HG02840 (cell line): Measurements from ENCODE around the gene PARD3B.

ENCODE experiments used
- ATAC-seq: cut with Tn5 transposase; IDR thresholded peaks from one replicate; pipeline ENCODE4 v1.9.1; 2021; ENCODE audit warnings: mild to moderate bottlenecking, moderate library complexity, moderate number of reproducible peaks; ENCODE audit not compliant: unreplicated experiment, low FRiP score

The PARD3B gene

DNA sequence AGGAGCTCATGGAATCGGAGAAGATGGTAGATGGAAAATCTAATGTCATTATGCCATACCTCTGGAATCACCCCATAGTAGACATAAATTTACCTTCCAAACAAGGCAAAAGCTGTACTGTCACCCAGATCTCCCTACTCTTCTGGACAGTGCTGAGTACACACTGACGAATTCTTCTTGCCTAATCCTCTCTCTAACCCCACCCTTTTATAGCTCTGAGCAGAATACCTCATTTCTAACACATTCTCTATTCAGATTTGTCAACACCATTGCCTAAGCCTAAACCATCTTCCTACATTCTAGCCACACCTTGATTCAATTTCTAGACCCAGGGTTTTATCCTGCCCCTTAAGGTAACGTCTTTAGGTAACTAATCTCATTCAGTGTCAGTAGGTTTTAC lies 816.0 kb downstream of the PARD3B start:
- no peak for ATAC-seq

DNA sequence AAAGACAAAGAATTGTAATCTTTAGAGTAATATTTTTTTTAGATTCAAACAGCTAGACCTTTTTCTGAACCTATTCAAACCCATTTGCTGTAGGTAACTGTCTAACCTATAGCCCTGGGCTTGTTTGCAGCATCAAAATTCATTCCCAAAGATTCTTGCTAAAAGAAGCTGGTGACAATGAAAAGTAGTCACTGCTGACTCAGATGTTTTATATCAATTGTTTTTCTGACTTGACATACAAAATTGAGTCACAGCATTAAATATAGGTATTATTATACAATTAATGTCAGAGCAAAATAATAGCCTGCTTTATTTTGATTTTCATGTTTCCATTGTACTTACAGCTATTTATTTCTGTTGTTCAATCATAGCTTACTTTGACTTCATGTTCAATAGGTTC lies 816.7 kb downstream of the PARD3B start:
- no peak for ATAC-seq

DNA sequence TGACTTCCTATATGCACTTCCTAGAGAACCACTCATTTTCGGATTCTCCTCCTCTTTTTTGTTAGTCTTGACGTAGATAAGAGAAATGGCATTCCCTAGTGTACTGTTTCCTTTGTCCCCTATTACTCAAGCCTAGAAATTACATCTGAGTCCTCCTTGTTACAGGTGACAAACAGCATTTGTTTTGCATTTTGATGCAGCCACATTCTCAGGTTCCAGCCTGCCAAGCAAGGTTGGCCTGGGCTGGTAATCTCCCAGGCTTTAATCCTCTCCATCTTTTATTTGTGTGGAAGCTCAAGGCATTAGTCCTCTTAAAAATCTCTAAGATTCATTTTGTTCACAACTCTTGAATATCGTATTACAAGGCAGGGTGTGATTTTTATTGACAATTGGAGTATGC lies 819.0 kb downstream of the PARD3B start:
- no peak for ATAC-seq

DNA sequence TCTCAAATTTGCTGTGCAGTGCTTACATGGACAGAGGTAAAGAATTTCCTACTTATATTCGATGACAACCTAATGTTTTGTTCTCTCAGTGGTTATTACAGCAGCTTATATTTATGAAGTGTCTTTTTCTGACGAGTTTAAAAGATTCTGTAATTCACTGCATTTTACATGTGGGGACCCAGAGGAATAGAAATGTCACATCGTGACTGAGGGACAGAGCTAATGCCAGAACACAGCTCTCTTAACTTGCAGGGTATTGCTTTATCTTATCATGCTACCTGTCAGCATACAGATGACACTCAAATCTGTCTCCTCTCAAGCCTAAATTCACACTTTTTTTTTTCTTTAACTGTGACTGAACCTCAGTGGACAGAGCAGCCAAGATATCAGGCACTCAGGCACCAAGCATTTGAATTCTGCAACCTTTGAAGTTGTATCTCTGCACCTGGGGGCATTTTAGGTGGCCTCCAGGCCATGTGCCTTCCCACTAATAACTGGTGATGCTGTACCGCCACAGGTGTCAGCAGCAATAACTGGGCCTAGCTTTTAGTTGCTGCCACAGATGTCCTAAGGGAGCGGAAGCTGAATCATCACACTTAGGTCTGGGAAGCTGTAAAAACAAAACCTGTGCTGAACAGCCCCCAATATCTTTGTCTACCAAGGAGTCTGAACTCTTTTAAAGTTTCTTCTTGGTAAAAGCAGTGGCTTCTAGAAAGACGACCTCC lies 821.2 kb downstream of the PARD3B start:
- ATAC-seq: no peak

DNA sequence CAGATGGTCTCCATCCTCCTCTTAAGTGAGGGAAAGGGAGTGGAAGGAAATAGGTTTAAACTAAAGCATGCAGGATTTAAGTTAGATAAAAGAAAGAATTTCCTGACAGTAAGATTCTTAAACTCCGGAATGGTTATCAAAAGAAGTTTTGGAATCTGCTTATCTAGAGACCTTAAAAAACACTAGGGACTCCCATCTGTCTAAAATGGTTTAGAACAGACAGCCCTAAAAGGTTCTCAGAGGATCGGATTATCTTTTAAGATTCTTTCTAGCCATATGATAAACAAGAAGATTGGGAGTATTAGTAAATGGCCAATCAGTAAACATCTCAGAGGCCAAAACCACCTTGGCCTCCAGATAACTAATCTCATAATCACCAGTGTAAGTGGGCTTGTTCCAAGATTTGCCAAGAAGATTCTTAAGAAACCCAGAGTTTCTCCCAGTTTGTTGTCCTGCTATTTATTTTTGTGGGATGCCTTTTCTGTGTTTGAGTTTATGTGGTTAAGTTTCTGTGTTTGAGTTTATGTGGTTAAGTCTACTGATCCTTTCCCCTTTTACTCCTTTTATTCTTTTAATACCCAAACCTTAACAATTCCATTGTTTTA lies 822.2 kb downstream of the PARD3B start:
- no peak for ATAC-seq

DNA sequence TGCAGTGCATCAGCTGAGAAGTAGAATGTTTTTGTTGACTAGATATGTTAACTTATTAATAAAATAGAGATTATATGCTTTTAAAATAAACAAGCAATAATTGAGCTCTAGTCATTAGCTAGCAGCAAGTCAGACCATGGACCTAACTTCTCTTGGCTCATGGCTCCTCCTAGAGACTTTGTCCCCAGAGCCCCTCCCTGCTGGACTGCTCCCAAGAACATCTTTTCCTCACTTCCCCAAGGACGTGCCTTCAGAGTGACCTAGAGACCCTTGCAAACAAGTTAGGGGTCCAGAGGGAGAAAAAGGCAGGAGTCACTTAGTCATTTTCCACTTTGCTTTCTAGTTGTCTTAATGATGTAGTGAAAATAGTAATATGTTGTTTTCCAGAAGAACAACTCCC lies 824.5 kb downstream of the PARD3B start:
- no peak for ATAC-seq

DNA sequence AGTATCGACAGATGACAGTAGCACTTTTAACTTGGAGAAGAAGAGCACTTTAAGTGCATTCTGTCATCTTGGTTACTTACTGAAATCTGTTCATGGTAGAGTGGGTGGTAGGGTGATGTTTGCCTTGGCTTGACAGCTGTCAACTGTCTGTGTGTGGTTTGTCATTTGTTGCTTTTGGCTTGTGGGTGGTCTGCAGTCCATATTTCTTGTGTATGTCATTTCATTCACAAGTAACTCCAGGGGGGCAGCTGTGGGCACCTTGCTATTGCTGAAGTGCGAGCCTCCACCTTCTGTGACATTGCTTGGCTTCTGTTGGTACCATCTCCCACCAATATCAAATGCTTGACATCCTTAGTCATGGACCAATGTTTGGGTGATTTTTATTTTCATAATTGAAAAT lies 825.5 kb downstream of the PARD3B start:
- no peak for ATAC-seq

DNA sequence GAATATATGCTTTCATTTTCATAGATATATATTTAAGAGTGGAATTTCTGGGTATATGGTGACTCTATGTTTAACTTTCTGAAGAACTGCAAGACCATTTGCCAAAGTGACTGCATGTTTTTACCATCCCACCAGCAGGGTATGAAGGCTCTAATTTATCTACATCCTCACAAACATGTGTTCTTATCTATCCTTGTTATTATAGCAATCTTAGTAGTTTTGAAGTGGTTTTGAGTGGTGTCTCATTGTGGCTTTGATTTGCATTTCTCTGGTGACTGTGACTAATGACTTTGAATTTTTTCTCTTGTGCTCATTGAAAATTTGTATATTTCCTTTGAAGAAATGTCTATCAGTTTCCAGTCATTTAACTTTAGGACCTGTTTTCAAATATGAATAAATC lies 826.9 kb downstream of the PARD3B start:
- no peak for ATAC-seq

DNA sequence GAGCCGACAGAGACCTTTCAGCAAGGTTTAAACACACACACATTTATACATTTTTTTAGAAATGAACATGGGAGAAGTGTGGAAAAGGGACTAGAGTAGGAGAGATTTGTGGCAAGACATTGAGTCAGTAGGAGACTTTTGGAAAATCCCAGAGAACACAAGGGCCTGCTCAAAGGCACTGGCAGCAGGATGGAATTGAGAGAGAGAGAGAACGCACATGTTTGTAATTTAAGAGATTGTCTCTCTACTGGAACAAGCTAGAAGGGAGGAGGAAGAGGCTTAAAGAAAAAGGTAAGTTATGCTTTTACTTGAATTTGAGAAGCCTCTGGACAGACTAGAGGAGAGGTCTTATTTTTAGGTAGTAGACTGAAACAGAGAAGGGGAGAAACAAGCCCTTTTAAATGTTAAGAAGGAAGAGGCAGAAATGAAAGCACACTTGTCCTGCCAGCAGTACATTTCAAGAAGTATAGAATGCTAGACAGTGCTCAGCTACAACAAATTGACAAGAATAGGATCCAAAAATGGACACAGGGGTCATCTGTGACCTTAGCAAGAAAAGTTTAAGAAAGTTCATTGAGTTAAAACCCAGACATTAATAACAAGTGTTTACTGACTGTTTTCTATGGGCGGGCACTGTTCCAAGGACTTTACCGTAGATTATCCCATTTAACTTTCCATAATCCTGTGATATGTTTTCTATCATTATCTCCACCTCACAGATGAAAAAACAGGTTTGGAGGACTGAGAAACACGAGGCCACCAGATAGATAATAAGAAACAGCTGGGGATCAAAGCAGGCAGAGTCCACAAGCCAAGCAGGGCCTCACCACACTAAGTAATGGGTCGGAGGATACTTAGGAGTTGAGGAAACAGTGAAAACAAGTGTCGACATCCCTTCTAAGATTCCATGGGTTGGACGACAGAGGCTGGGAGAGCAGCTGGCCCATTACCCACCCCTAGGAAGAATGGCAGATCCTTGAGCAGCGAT lies 830.5 kb downstream of the PARD3B start:
- ATAC-seq: no peak

DNA sequence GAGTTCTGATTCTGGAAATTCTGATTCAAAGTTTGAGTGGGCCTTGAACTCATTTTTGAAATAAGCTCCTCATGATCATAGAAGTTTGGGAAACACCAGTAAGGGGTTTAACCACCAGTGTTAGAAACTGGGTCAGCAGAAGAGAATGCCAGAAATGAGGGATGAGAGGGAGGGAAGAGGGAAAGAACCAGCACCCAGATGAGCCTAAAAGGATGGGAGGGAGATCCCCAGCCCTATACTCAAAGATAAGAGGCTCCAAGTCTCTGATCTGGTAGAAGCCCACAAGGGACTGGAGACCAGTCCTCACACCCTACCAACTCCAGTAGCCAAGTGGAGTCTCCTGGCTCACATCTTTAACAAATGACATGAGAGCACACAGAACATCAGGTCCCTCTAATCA lies 832.0 kb downstream of the PARD3B start:
- ATAC-seq: no peak

DNA sequence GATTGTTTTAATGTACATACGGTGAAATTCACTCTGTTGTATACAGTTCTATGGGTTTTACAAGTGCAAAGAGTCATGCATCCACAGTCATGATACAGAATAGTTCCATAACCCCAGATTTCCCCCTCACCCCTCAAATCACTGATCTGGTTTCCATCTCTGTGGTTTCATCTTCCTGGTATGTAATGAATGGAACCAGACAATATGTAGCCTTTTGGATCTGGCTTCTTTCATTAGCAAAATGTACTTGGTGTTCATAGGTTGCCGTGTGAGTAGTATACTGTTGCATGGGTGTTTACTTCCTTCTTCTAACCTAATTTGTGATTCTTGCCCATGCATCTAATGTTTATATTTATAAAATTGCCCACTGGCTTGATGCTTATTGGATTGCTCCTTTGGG lies 838.3 kb downstream of the PARD3B start:
- ATAC-seq: no peak

DNA sequence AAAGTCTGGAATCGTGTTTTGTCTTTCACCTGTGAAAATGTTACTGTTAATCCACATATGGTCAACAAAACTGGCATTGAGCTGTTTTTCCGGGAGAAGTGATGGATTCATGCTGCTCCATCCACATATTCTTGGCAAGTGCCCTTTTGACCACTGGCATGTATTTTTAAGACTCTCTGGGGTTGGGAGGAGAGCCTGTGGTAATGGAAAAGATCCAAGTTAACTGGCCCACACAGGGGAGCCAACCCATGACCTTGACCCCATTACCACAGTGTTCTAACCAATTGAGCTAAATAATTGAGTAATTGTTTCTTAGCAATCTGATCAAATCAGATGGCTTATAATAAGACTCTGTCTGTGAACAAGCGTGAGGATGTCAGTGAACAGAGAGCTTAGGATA lies 840.8 kb downstream of the PARD3B start:
- ATAC-seq: no peak

DNA sequence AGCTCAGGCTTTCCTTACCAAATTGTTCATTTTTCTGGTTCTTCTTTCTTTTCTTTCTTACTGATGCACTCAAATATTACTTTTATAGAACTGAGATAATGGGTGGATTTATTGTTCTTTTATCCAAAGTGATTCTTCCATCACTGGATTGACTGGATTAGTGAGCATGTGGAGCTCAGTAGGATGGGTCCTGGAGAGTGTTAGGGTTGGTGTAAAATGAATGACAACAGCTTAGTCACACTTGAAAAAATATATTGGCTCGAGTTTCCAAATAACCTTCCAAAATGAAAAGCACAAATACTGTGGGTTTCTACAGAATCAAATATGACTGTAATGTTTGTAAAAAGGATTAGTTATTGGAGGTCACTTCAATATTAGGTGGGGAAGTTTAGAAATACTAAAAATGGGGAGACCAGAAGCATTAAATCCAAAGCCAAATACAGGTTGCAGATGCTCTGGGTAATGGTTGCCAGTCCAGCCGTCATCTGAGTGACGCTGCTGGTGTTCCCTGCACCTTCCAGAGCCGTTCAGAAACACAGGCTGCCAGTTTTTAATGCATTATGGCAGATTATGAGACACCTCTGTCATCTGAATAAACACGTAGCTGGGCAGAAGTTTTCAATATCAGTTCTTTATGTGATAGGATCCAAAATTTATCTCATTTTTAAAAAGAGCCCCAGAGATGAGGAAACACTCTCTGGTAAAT lies 842.2 kb downstream of the PARD3B start:
- no peak for ATAC-seq

DNA sequence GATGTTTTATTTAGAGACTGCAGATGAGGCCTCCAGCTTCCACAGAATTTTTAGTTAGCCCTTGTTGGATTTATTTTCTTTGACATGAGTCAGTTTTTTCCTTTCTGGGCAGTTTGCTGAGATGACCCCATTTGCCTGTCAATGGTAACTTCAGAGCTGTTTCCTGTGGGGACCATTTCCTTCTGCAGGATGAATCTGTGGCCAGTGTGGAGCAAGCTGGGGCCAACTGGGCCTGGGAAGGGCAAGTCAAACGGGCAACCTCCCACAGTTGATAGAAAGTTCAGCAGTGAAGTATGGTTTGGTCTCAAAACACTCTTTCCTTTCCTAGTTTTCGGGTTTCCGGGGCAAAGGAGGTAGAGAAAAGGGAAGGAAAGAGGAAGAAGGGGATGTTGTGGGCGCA lies 845.6 kb downstream of the PARD3B start:
- ATAC-seq: no peak

DNA sequence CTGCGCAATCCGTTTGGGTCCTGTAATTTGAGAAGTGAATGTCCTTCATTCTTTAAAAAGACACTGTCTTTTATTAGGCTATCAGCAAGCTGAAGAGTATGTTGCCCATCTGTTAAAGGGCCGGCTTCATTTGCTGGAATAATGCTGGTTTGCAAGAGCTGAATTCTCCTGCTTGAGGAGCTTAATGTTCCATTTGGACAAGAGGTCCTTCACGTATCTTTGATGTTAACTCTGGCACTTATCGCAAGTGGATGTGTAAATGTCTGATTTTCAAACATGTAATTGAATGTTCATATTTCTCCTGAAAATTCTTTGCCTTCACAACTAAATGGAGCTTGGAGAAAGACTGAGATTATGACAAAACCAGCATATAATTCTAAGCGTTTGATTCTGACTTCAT lies 856.2 kb downstream of the PARD3B start:
- no peak for ATAC-seq

DNA sequence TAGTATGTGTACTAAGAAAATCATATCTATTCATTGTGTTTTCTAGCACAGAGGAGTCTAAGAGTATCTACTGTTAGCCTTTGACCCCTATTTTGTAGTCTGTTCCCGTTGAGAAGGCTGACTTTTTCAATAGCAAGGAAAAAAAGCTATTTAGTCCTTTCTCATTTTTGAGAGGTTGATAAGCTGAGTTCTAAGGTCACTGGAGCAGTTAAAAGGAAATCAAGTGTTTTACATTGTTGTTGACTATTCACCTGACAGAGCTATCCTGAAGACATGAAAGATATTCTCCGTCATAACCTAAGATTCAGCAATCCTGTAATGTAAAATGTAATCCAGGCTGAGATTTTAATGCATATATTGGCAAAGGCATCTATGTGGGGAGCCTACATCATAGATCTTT lies 856.7 kb downstream of the PARD3B start:
- no peak for ATAC-seq

DNA sequence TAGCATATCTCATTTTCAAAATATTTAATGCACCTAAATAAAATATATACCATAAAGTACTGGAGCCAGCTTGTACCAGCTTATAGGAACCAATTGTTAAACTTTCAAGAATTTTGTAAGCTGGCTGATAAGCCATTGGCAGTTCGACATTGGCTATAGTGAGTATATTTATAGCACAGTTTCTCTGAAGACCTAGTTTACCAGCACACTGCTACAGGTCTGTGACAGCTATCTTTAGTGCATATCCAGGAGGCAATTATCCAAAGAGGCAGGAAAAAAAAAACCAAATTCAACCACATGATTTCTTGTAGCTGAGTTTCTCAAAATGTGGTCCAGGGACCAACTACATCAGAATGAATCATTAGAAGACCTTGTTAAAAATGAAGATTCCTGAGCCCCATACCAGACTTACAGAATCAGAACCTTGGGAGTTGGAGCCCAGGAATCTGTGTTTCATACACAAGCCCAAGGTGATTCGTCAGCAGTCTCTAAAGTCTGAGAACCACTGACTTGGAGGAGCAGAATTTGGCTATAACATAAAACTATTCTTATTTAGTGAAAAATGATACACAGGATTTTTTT lies 858.1 kb downstream of the PARD3B start:
- ATAC-seq: no peak

DNA sequence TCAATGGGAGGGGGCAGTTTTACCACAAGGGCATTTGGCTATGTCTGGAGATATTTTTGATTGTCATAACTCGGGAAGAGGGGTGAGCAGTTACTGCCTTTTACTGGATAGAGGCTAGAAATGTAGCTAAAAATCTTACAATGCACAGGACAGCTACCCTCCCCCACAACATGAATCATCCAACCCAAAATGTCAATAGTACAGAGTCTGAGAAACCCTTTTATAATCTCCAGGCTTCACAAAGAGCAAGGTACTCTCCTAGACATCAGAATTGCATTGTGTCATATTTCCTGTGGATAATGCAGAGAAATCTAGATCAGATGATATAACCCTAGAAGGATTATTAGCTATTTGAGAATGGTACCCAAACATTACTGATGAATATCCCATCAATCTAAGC lies 859.9 kb downstream of the PARD3B start:
- ATAC-seq: no peak

DNA sequence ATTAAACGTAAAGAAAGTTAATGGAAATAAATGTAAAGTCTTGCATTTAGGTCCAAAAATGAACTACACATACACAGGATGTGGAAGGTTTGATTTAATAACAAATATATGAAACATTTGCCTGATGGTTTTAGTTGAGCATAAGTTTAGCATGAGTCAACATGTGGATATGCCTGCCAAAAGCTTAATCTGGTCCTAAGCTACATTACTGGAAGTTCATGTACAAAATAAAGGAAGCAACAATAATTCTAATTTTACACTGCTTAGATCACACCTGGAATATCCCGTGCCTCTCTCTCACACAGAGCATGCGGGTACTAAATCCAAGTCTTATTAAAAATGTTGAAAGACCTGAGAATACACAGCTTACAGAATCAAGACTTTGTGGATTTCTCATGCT lies 860.5 kb downstream of the PARD3B start:
- no peak for ATAC-seq

DNA sequence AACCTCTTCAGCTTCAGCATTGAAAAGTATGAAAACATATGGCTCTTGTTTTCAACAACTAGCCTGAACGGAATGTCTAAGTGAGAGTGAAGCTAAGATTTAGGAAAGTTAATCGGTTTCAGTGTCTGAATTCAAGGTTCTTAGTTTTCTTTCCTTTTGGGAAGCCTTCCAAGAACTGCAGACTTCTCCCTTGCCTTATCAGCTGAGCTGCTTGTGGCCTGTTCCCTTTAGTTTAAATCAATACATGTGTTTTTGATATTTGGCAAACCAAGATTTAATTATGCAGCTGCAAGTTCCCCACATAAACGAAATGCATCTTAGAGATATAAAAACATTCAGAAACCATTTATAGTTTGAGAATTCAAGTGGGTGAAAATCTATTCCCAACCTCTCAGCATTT lies 862.7 kb downstream of the PARD3B start:
- ATAC-seq: no peak
